NB4 (cell line): Measurements from ENCODE around the gene SMCO1.

Experiments
- DNase-seq: peaks from one replicate; pipeline ENCODE4 v3.0.0; 2010; ENCODE audit warnings: low read depth
- H3K4me3 ChIP-seq: one replicate; pipeline ENCODE4 v1.5.1; 2011; ENCODE audit warnings: mild to moderate bottlenecking, low read depth, low read length, moderate library complexity
- CTCF ChIP-seq: IDR thresholded peaks from one replicate; pipeline ENCODE4 v1.5.1; 2012; ENCODE audit warnings: low read depth, low read length
- MAX ChIP-seq: IDR thresholded peaks from 2 replicates; pipeline ENCODE4 v1.6.1; 2011; ENCODE audit warnings: low read depth, low read length
- MYC ChIP-seq: IDR thresholded peaks from 2 replicates; pipeline ENCODE4 v1.6.1; 2011; ENCODE audit warnings: low read depth, low read length
- POLR2A ChIP-seq: IDR thresholded peaks from 2 replicates; pipeline ENCODE4 v1.6.1; 2011; ENCODE audit warnings: mild to moderate bottlenecking; ENCODE audit not compliant: insufficient read length; ENCODE audit errors: extremely low read depth

Gene SMCO1

GRCh38 chr3:196499807-196500524 lies 15.2 kb downstream of the SMCO1 start:
- no peak for DNase-seq
- H3K4me3 ChIP-seq = peak overlapping the region; percentile 40
- TF ChIP-seq MYC (no peak), CTCF (no peak), MAX (no peak), POLR2A (no peak)

- DNase-seq = no peak
- TF ChIP-seq POLR2A (no peak), MAX (no peak), MYC (no peak), CTCF (no peak)
- no peak overlapping the region for H3K4me3 ChIP-seq
These were observed 16.1 kb downstream of the SMCO1 start for GRCh38 chr3:196499061-196499460.

- TF ChIP-seq MAX (no peak), POLR2A (no peak), CTCF (no peak), MYC (no peak)
- no peak for DNase-seq
- no peak overlapping the region for H3K4me3 ChIP-seq
These were observed 16.8 kb downstream of the SMCO1 start for GRCh38 chr3:196498297-196498696.

- no peak for DNase-seq
- TF ChIP-seq CTCF (no peak), MYC (no peak), MAX (no peak), POLR2A (no peak)
These were observed 19.0 kb downstream of the SMCO1 start for GRCh38 chr3:196496183-196496582.

GRCh38 chr3:196493292-196493691 lies 21.9 kb downstream of the SMCO1 start:
- no peak overlapping the region for H3K4me3 ChIP-seq
- TF ChIP-seq MAX (no peak), POLR2A (no peak)
- no peak for DNase-seq

More at GRCh38 chr3:196496183-196496582, 19.0 kb downstream of the SMCO1 start:
- H3K4me3 ChIP-seq = no peak overlapping the region

GRCh38 chr3:196492080-196492479 lies 23.1 kb downstream of the SMCO1 start:
- no peak overlapping the region for H3K4me3 ChIP-seq
- TF ChIP-seq CTCF = no peak
- TF ChIP-seq MYC = no peak
- TF ChIP-seq POLR2A = no peak
- TF ChIP-seq MAX = no peak
- no peak for DNase-seq
